ENCODE data around the gene PTAR1. TPM values are rescaled to one million over a fixed set of nuclear protein-coding genes. Genes with fewer than 3 reads are reported as not detected.

PTAR1 gene
- total RNA-seq, 4 donors from 2014 or later = 27.8 to 52.3 (median 47.8) TPM

- DNase-seq (ENCODE audit: low spot score in 2 of 2) = no peak
- TF ChIP-seq POLR2A (IDR thresholded peaks at IDR 0.05) = no peak
- TF ChIP-seq, protein P1, sequence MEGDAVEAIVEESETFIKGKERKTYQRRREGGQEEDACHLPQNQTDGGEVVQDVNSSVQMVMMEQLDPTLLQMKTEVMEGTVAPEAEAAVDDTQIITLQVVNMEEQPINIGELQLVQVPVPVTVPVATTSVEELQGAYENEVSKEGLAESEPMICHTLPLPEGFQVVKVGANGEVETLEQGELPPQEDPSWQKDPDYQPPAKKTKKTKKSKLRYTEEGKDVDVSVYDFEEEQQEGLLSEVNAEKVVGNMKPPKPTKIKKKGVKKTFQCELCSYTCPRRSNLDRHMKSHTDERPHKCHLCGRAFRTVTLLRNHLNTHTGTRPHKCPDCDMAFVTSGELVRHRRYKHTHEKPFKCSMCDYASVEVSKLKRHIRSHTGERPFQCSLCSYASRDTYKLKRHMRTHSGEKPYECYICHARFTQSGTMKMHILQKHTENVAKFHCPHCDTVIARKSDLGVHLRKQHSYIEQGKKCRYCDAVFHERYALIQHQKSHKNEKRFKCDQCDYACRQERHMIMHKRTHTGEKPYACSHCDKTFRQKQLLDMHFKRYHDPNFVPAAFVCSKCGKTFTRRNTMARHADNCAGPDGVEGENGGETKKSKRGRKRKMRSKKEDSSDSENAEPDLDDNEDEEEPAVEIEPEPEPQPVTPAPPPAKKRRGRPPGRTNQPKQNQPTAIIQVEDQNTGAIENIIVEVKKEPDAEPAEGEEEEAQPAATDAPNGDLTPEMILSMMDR (IDR thresholded peaks at IDR 0.05) = no peak
- H3K4me3 ChIP-seq (ENCODE audit: low read depth, poor library complexity, severe bottlenecking) = no peak overlapping the region
- intact Hi-C loops (cut with DNase I; ENCODE audit: low total_unique reads) = no loop called here
- WGBS, 2 donors = 77 to 83% methylated on average over 2 of the region's 2 CpGs
Measured at GRCh38 chr9:69689991-69690538, 69.7 kb downstream of the PTAR1 start.

GRCh38 chr9:69683927-69684326 lies 75.9 kb downstream of the PTAR1 start:
- DNase-seq (ENCODE audit: low spot score in 2 of 2) = no peak
- intact Hi-C loops (cut with DNase I; ENCODE audit: low total_unique reads) = no loop called here
- no peak for TF ChIP-seq POLR2A (IDR thresholded peaks at IDR 0.05)
- TF ChIP-seq, protein P1 (IDR thresholded peaks at IDR 0.05) = no peak
- no peak overlapping the region for H3K4me3 ChIP-seq (ENCODE audit: low read depth, poor library complexity, severe bottlenecking)
- 69 to 73% methylated on average over 5 of the region's 5 CpGs for WGBS, 2 donors

DNA sequence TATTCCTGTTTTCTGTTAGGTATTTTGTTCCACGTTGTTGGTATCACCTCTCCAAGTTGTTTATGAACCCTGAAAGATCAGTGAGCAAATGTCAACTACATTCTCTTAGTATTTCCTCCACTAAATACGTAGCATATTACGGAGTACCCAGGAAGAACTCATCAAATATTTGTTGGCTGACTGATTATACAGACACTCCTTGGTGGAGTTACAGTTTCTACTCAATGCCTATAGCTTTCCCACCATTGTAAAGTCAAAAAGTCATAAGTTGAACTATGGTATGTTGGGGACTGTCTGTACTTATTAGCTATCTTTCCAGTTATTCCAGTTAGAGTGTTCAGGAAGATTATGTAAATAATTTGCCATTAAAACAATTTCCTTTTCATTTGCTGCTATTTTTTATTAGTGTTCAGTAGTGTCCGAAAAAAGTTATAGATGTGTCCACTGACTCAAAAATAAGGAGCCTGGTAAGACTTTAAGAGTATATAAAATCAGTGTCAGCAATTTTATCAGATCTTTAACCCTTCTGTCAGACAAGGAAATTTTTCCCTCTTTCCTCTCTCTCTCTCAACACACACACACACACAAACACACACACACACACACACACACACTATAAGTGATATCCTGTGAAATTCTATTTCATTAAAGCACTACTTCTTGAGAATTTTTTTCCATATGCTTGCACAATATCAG lies 80.8 kb downstream of the PTAR1 start:
- WGBS, 2 donors = 68 to 71% methylated on average over 4 of the region's 4 CpGs
- no peak for DNase-seq (ENCODE audit: low spot score in 2 of 2)
- no peak overlapping the region for H3K4me3 ChIP-seq (ENCODE audit: low read depth, poor library complexity, severe bottlenecking)
- TF ChIP-seq POLR2A (IDR thresholded peaks at IDR 0.05) = no peak
- TF ChIP-seq, protein P1 (IDR thresholded peaks at IDR 0.05) = no peak
- intact Hi-C loops (cut with DNase I; ENCODE audit: low total_unique reads) = loop anchor here (10.0 kb wide), 1 partner anchor 76 kb away; no protein-coding TSS in a partner anchor

DNA sequence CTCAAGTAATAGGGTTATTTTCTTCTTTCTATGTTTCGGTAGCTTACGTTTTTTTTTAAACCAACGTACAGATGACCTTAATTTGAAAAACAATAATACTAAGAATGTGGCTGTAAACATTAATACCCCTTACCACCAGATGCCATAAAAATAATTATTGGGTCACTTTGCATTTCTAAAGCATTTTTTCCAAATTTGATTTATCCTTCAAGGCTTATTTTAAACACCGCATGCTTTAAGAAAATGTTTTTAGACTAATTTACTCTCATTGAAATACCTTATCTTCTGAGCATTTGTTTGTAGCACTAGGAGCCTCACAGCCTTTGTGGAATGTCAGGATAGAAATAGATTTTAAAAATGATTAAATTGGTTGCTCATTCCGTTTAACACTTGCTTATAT lies 81.9 kb downstream of the PTAR1 start:
- 86 to 89% methylated on average over 5 of the region's 5 CpGs for WGBS, 2 donors
- DNase-seq (ENCODE audit: low spot score in 2 of 2) = no peak
- intact Hi-C loops (cut with DNase I; ENCODE audit: low total_unique reads) = loop anchor here (10.0 kb wide), 1 partner anchor 77 kb away; no protein-coding TSS in a partner anchor
- no peak overlapping the region for H3K4me3 ChIP-seq (ENCODE audit: low read depth, poor library complexity, severe bottlenecking)
- TF ChIP-seq, protein P1 (IDR thresholded peaks at IDR 0.05) = no peak
- TF ChIP-seq POLR2A (IDR thresholded peaks at IDR 0.05) = no peak

- no peak overlapping the region for H3K4me3 ChIP-seq (ENCODE audit: low read depth, poor library complexity, severe bottlenecking)
- no peak for TF ChIP-seq POLR2A (IDR thresholded peaks at IDR 0.05)
- TF ChIP-seq, protein P1 (IDR thresholded peaks at IDR 0.05) = no peak
- DNase-seq (ENCODE audit: low spot score in 2 of 2) = no peak
- intact Hi-C loops (cut with DNase I; ENCODE audit: low total_unique reads) = loop anchor here (10.0 kb wide), 1 partner anchor 79 kb away; no protein-coding TSS in a partner anchor
- WGBS, 2 donors = 74 to 91% methylated on average over 3 of the region's 3 CpGs
Measured at GRCh38 chr9:69675563-69675962, 84.2 kb downstream of the PTAR1 start.

Data from lower leg skin (tissue), 4 donors.